ENCODE results near the gene BZW2.

DNA sequence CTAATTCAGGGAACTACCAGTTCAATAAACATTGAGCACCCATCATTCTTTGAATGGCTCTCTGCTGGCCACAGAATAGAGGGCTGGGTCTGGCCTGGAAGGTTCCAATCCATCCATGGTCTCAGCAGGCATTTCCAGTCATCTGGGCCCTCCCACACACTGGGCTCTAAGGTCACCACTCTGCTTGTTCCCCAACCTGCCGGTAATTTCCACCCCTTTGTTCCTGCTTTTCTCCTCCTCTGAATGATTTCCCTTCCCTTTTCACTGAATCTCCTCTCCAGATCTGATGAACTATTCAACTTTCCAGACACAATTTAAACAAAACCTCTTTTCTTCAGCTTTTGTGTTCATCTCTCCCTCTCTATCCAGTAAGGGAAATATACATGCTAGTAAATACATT, 2.6 kb downstream of the BZW2 start:
- TF ChIP-seq, protein P1, sequence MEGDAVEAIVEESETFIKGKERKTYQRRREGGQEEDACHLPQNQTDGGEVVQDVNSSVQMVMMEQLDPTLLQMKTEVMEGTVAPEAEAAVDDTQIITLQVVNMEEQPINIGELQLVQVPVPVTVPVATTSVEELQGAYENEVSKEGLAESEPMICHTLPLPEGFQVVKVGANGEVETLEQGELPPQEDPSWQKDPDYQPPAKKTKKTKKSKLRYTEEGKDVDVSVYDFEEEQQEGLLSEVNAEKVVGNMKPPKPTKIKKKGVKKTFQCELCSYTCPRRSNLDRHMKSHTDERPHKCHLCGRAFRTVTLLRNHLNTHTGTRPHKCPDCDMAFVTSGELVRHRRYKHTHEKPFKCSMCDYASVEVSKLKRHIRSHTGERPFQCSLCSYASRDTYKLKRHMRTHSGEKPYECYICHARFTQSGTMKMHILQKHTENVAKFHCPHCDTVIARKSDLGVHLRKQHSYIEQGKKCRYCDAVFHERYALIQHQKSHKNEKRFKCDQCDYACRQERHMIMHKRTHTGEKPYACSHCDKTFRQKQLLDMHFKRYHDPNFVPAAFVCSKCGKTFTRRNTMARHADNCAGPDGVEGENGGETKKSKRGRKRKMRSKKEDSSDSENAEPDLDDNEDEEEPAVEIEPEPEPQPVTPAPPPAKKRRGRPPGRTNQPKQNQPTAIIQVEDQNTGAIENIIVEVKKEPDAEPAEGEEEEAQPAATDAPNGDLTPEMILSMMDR (IDR thresholded peaks at IDR 0.05), result no peak
- no peak for TF ChIP-seq EZH2 (IDR thresholded peaks at IDR 0.05; ENCODE audit: borderline replicate concordance, insufficient read depth, low read depth, low read length, poor library complexity, severe bottlenecking)

Data from B cell (primary cell).